Calu3 (cell line): ENCODE data around the gene NR2C2AP. TPM values are rescaled to one million over a fixed set of nuclear protein-coding genes. Genes with fewer than 3 reads are reported as not detected.
A peak's percentile ranks its signal among the peaks of the same experiment; 100 is the strongest.

ENCODE experiments used
- BruUV-seq: library from RNA; stranded (reverse); fragments of 400-500 nt; replicated peaks from 2 replicates; lab custom pipeline; 2021; lab: Mats Ljungman, UMichigan
- CTCF ChIA-PET: fragments of 300-600 bp; sonication (Branson Sonifier 250); formaldehyde crosslinking; loops from one replicate; lab custom pipeline; 2022; ENCODE audit warnings: antibody characterized with exemption; lab: Charles Lee
- DNase-seq: peaks from one replicate; pipeline ENCODE4 v3.0.0; 2022
- H3K27ac Mint-ChIP-seq: one replicate; pipeline ENCODE4 v1.8.0; 2022; ENCODE audit warnings: mixed read lengths; ENCODE audit not compliant: unreplicated experiment
- H3K27me3 Mint-ChIP-seq: one replicate; pipeline ENCODE4 v1.8.0; 2022; ENCODE audit warnings: mixed read lengths; ENCODE audit not compliant: unreplicated experiment
- H3K36me3 Mint-ChIP-seq: one replicate; pipeline ENCODE4 v1.8.0; 2022; ENCODE audit warnings: mild to moderate bottlenecking, moderate library complexity, mixed read lengths; ENCODE audit not compliant: insufficient read depth, unreplicated experiment
- H3K4me1 Mint-ChIP-seq: one replicate; pipeline ENCODE4 v1.8.0; 2022; ENCODE audit warnings: mild to moderate bottlenecking, low read depth, mixed read lengths; ENCODE audit not compliant: unreplicated experiment
- H3K4me3 Mint-ChIP-seq: one replicate; pipeline ENCODE4 v1.8.0; 2022; ENCODE audit warnings: mild to moderate bottlenecking, low read depth, moderate library complexity, mixed read lengths; ENCODE audit not compliant: unreplicated experiment
- H3K9me3 Mint-ChIP-seq: one replicate; pipeline ENCODE4 v1.8.0; 2022; ENCODE audit warnings: low read depth, mixed read lengths; ENCODE audit not compliant: unreplicated experiment
- intact Hi-C: fragments of 100-400 bp; cut with micrococcal nuclease; formaldehyde crosslinking; loops from one replicate; pipeline ENCODE4 v1.10.0; 2022; ENCODE audit not compliant: unreplicated experiment
- total RNA-seq: library from RNA; stranded (reverse); gene quantifications from 2 replicates; pipeline ENCODE4 v1.2.3, GENCODE V29; 2022
- TF ChIP-seq, protein P1 (sequence below): fragments of 200-600 bp; IDR thresholded peaks from one replicate; pipeline ENCODE4 v1.8.0; 2022; ENCODE audit warnings: antibody characterized with exemption; ENCODE audit not compliant: unreplicated experiment

The NR2C2AP gene
- total RNA-seq, 1 experiment from 2014 or later: 20.6 TPM

DNA sequence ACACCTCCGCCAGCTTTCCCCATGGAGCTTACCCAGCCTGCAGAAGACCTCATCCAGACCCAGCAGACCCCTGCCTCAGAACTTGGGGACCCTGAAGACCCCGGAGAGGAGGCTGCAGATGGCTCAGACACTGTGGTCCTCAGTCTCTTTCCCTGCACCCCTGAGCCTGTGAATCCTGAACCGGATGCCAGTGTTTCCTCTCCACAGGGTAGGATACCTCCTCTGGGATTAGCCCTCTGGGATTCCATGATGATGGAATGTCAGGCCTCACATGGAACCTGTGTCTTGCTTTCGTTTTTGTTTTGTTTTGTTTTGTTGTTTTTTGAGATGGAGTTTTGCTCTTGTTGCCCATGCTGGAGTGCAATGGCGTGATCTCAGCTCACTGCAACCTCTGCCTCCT is 9.3 kb downstream of the NR2C2AP start:
- BruUV-seq: no TSS peak
- TF ChIP-seq, protein P1, sequence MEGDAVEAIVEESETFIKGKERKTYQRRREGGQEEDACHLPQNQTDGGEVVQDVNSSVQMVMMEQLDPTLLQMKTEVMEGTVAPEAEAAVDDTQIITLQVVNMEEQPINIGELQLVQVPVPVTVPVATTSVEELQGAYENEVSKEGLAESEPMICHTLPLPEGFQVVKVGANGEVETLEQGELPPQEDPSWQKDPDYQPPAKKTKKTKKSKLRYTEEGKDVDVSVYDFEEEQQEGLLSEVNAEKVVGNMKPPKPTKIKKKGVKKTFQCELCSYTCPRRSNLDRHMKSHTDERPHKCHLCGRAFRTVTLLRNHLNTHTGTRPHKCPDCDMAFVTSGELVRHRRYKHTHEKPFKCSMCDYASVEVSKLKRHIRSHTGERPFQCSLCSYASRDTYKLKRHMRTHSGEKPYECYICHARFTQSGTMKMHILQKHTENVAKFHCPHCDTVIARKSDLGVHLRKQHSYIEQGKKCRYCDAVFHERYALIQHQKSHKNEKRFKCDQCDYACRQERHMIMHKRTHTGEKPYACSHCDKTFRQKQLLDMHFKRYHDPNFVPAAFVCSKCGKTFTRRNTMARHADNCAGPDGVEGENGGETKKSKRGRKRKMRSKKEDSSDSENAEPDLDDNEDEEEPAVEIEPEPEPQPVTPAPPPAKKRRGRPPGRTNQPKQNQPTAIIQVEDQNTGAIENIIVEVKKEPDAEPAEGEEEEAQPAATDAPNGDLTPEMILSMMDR: no peak
- Mint-ChIP-seq H3K4me1 (peaks cover 6% of the 10 kb centered on the region), H3K27me3 (no peaks in the 10 kb centered on the region), H3K27ac (no peak overlapping the region), H3K36me3 (peaks cover 52% of the 10 kb centered on the region), H3K9me3 (no peaks in the 10 kb centered on the region), H3K4me3 (peak overlapping the region; percentile 86)
- intact Hi-C loops: no loop called here
- no peak for DNase-seq
- CTCF ChIA-PET: no interaction called here

GRCh38 chr19:19192910-19193423 is 10.2 kb downstream of the NR2C2AP start:
- no peak for DNase-seq
- H3K4me3 Mint-ChIP-seq: peak overlapping the region; percentile 86
- peaks cover 6% of the 10 kb centered on the region for H3K4me1 Mint-ChIP-seq
- no peaks in the 10 kb centered on the region for H3K27me3 Mint-ChIP-seq
- TF ChIP-seq, protein P1: no peak
- TSS peak; percentile 70 for BruUV-seq
- no peaks in the 10 kb centered on the region for H3K9me3 Mint-ChIP-seq
- peak overlapping the region; percentile 77 for H3K27ac Mint-ChIP-seq
- H3K36me3 Mint-ChIP-seq: peaks cover 46% of the 10 kb centered on the region
- intact Hi-C loops: loop anchor here (1.0 kb wide), 1 partner anchor 10 kb away; the partner anchor contains the start of gene NR2C2AP
- CTCF ChIA-PET: interaction anchor here (0.6 to 1.1 kb wide), 2 partner anchors 10 to 38 kb away, joined by 3 to 4 read pairs; partner anchors contain the start of gene NR2C2AP

DNA sequence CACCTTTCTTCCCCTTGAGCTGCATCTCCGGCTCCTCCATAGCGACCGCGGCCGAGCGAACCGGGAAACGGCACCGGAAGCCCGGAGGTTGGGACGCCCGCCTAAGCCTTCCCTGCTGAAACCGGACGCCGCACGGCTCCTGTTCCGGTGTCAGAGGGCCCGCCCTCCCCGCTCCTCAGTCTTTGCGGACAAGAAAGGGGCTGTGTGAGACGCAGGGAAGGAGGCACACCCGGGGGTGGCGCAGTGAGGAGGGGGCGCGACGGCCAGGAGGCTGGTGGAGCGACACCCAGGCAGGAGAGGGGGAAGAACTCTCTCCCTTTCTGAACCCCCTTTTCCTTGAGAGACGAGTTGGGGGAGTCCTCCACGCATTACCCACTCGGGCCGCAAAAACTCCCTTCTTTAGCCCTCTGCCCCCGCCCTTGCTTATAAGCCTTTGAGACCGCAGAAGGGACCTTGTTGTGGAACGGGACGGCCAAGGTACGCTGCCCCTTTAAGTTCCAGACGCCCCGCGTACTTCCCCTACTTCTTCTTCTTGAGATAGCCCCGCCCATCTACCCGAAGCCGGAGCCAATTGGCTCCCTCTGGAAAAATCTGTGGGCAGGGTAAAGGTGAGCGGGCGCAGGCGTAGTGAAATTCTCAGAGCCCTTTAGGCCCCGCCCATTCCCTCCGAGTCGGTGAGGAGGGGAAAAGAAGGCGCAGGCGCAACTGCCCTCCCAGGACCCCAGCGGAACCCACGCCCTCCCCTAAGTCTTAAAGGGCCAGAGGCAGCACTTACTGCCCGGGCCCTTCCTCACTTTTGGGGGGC is 10.9 kb downstream of the NR2C2AP start, which contains the start of the genes BORCS8 and RFXANK:
BORCS8 (minus strand) TSS at position 75 of the 805 bp plus-strand sequence; CDS start at position 40, 35 bp downstream.
RFXANK (plus strand) TSS at position 181 of the 805 bp plus-strand sequence. CDS start 1,689 bp downstream, outside the sequence.
- H3K4me1 Mint-ChIP-seq: peaks cover 6% of the 10 kb centered on the region
- CTCF ChIA-PET: interaction anchor here (0.6 to 1.1 kb wide), 3 partner anchors 11 to 127 kb away, joined by 3 to 5 read pairs (median 4); partner anchors contain the start of gene NR2C2AP
- peak within 1 kb of the TSS; percentile 86 for H3K4me3 Mint-ChIP-seq
- intact Hi-C loops: loop anchor here (1.0 kb wide), 1 partner anchor 11 kb away; the partner anchor contains the start of gene NR2C2AP
- H3K27me3 Mint-ChIP-seq: no peaks in the 10 kb centered on the region
- TF ChIP-seq, protein P1: no peak
- BruUV-seq: no TSS peak
- peak; percentile 95 for DNase-seq
- H3K36me3 Mint-ChIP-seq: peaks cover 41% of the 10 kb centered on the region
- no peaks in the 10 kb centered on the region for H3K9me3 Mint-ChIP-seq
- H3K27ac Mint-ChIP-seq: peak within 1 kb of the TSS; percentile 77

- Mint-ChIP-seq H3K4me1 (peaks cover 6% of the 10 kb centered on the region), H3K4me3 (peak overlapping the region; percentile 86), H3K27ac (peak overlapping the region; percentile 77), H3K27me3 (no peaks in the 10 kb centered on the region), H3K9me3 (no peaks in the 10 kb centered on the region), H3K36me3 (peaks cover 45% of the 10 kb centered on the region)
- intact Hi-C loops: loop anchor here (1.0 kb wide), 1 partner anchor 12 kb away; the partner anchor contains the start of gene NR2C2AP
- no TSS peak for BruUV-seq
- CTCF ChIA-PET: interaction anchor here (0.6 kb wide), 1 partner anchor 128 kb away, joined by 5 read pairs; no protein-coding TSS in a partner anchor
- DNase-seq: no peak
- TF ChIP-seq, protein P1: no peak
These were observed 11.5 kb downstream of the NR2C2AP start for GRCh38 chr19:19191768-19192077.
